Activated CD8-positive, alpha-beta memory T cell treated with anti-CD3 and anti-CD28 coated beads for 1 hour (primary cell): ENCODE measurements around the gene IER5.

Experiments used
- DNase-seq, 2 donors: peaks; one replicate each; pipeline ENCODE4 v3.0.0-alpha.2; 2020; ENCODE audit warnings: low read depth in 1 of 2; ENCODE audit errors: extremely low read depth in 1 of 2

The IER5 gene

DNA sequence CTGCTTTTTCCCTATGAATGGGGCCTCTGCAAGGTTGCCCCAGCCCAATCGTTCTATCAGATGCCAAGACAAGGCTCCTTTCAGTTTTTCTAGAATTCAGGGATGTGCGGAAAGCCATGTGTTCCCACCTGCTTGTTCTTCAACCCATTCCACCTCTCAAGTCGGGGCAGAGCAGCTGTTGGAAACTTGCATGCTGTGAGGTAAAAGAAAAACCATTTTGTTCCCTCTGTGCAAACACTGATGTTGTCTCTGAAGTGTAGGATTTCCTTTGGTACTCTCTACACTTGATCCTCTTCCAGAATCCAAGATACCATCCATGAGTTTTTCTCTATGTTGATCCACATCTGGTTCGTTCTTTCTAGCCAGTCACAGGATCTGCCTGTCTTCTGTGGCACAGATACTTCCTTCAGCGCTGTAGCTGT lies 7.3 kb downstream of the IER5 start:
- DNase-seq = no peak

- DNase-seq = no peak
Measured at GRCh38 chr1:181097242-181097641, 8.7 kb downstream of the IER5 start.

DNA sequence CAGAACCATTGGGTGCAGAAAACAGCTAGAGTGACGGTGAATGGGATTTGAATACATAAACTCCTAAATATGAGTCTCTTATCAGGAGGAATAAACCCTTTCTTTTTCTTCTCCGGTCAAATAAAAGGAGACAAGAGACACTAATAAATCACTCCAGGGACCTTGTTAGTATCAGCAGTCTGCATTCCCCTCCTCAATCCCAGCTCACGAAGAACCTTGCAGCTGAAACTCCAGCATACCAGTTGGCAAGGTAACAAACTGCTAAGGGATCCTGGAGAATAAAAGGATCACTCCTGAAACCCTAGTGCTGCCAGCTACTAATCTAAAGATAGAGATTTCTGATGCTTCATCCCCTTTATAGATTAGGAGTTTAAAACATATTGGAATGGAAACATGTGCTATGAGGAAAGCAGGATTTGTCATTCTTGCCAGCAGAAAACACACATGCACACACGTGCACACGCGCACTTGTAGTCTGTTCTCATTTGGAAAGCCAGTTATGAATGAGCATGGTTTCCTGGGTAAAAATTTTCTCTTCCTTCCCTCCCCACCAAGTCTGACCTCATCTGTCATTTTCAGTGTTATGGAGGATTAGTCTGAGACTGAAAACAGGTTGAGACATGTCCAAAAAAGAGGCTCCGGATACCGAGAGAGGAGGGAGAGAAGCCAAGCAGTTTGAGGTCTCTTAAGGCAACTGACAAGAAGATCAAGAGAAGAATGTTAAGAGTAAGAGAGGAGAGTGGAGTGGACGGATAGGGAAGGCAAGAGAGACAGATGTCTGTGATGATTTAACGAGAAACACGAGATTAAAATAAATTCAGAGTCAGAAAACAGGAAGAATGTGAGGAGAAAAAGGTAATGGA lies 10.9 kb downstream of the IER5 start:
- no peak for DNase-seq

DNA sequence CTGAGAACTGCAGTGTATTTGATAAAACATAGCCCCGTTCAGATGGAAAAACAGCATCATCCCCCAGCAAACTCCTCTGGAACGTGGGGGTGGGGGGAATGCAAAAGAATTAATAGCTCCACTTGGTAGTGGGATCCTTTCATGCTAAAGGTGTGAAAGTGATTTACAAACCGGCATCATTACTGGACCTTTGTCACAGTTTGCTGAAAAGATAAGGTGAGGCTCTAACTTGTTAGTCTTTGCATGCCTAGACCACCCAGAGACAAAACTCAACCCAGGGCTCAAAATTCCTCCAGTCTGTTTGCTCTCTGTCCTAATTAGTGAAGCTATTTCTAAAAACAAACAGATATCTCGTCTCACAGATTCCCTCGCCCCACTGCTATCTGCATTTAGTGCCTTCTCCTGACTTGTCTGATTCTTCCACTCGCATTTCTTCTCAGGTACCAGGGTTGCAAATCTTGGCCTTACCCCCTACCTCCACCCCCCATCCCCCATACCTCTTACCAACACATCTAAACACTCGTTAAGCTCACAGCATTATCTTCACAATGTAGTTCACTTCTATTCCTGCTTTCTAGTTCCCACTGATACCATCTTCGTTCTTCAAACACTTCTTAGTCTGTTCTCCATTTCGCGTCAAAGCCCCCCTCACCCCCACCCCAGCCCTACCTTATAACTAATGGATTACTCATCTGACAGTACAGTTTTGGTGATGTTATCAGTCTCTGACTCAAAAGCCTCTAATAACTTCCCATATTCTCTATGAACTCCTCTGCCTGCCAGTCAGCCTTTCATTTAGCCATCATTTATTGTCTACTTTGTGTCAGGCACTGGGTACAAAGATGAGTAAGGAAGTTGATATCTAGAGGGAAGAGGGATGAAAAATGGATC lies 11.8 kb downstream of the IER5 start:
- DNase-seq = no peak

- no peak for DNase-seq
Measured at GRCh38 chr1:181100934-181101333, 12.4 kb downstream of the IER5 start.

DNA sequence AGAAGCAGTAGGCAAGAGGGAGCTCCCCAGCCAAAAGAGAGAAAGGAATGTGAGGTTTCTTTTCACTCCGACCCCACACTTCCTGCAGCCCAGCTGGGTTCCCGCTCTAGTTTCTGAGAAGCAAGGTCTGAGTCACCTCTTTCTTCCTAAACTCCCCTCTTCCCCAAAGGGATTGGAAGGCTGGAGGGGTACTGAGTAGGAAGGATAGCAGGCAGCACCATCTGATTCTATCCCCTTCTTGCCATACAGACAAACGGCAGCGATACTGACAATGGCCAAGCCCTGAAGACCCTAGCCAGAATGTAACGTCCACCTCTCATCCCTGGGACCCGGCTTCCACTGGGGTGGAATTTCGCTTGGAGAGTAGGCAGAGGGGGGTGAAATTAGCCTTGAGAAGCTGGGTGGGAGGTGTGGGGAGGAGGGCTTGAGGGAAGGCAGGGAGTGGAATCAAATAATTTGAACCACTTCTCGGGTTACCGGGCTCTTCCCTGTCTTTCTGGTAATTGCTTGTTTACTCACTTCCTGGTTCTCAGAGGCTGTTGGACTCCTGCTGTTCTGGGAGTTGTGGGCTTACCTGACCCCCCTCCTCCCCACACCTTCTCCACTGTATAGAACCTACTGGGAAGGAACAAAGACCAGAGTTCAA lies 13.2 kb downstream of the IER5 start:
- no peak for DNase-seq

GRCh38 chr1:181102841-181103240 lies 14.3 kb downstream of the IER5 start:
- DNase-seq = no peak

GRCh38 chr1:181103399-181103798 lies 14.9 kb downstream of the IER5 start:
- DNase-seq = no peak

DNA sequence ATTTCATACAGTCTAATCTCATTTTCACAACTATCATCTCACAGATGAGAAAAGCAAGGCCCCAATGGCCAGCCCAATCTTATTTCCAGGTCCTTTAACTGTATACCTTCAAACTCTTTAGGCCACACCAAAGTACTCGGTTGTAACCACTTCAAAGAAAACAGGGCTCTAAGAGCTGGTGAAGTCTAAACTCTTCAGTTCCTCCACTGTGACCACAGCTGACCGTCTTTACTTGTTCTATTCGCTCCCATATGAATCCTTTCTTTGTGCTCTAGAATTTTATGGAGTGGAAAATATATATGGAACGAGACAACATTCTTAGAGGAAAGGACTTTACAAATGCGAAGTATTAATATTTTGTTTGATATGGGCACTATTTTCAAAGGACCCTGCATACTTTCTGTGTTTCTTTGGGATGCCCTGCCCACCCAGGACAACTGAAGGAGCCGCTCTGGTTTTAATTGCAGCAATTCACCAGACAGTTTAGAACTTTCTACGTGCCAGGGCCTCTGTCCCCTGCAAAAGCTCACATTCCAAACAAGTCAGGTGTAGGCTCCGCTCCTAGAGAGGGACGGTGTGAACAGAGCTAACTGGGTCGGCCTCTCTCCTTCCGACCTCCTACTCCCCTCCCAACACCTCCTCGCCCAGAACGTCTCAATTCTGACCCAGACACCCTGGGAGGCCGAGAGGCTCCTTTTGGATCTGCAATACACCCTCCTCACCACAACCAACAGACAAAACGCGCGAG lies 15.7 kb downstream of the IER5 start:
- DNase-seq = no peak

- DNase-seq = peak in 1 of 2 donors; percentile 7
Measured at GRCh38 chr1:181104790-181105133, 16.3 kb downstream of the IER5 start.

DNA sequence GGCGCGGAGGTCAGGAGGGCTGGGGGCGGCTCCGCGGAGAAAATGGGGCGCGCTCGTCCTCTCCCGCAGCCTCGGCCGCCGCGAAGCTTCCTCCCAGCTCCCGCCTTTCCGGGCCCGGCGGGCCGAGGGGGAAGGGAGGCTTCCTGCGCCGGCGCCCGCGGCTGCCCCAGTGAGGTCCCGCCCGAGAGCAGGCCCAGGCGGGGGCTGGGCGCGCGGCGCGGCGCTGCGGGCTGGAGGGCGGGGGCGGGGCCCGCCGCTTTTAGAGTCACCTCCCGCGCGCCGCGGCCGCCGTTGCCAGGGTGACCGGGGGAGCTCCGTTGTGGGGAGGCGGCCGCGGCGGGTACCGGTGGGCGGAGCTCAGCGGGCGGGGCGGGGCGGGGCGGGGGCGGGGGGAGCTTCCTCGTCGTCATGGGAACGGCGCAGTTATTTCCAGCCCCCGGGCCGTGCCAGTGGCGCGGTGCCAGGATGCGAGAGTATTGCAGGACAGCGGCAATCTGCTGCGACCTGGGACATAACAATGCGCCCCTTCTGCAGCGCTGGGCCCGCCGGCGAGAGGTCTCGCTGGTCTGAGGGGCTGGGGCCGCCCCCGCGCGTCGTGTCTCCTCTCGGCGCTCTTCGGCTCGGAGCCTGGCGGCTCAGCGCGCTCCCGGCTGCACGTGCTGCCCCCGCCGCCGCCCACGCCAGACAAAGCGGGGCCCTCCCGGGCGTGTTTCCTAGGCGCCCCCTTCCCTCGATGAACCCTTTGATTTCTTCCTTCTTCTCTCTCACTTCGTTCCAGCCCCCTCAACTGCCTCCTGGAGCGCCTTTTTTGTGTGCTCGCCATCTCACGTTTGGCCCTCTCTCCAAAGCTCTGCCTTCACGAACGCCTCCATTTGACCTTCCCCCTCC lies 16.9 kb downstream of the IER5 start:
- peak; percentile 88 to 96 for DNase-seq

- DNase-seq = no peak
Measured at GRCh38 chr1:181106022-181106312, 17.5 kb downstream of the IER5 start.

DNA sequence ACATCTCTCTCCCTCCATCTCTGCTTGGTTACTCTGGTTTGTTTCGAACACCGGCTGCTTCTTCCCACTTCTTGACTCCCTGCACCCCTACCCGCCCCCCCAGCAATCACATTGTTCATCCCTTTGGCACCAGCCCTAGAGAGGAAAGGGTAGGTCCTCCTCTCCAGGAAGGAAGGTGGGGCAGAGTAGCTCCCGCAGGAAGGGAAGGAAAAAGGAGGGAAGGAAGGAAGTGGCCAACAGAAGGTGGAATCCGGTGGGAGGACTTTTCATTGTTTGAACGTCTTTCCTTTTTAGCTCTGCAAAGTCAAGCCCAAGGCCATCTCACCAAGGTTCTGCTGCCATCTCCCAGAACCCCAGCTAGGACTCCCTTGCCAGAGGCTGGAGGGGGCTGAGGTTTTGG lies 18.0 kb downstream of the IER5 start:
- DNase-seq = no peak

GRCh38 chr1:181107711-181108110 lies 19.2 kb downstream of the IER5 start:
- no peak for DNase-seq

- no peak for DNase-seq
Measured at GRCh38 chr1:181108304-181108867, 19.9 kb downstream of the IER5 start.

DNA sequence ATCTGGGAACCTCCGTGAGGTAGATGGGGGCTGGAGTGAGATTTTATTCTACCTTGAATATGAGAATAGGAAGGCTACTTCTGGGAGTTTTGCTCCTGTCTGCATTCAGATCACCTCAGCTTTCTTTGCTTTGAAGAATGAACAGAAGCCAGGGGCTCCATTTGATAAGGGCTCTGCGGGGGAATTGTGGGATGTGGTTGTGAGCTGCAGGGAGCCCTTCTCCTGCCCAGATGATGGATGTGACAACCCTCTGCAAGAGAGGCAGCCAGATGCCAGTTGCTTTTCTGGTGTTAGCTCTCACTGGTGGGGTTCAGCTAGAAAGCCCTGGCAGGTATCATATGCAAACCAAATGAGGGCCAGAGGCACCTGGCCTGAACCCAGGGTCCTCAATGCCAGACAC lies 21.5 kb downstream of the IER5 start:
- DNase-seq = no peak

DNA sequence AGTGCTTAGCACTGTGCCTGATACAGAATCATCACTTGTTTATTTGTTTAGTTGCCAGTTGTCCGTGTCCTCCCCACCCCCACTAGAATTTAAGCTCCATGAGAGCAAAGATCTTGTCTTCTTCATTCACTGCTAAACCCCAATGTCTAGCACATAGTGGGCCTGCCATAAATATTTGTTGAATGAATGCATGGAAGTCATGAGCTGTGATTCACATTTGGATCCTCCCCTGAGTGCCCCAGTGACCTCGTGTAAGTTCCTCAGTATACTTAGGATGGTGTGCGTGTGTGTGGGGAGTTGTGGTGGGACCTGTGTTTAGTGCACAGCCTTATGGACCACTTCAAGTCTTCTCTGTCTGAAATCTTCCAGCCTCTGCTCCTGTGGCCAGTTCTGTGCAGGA lies 23.1 kb downstream of the IER5 start:
- no peak for DNase-seq

DNA sequence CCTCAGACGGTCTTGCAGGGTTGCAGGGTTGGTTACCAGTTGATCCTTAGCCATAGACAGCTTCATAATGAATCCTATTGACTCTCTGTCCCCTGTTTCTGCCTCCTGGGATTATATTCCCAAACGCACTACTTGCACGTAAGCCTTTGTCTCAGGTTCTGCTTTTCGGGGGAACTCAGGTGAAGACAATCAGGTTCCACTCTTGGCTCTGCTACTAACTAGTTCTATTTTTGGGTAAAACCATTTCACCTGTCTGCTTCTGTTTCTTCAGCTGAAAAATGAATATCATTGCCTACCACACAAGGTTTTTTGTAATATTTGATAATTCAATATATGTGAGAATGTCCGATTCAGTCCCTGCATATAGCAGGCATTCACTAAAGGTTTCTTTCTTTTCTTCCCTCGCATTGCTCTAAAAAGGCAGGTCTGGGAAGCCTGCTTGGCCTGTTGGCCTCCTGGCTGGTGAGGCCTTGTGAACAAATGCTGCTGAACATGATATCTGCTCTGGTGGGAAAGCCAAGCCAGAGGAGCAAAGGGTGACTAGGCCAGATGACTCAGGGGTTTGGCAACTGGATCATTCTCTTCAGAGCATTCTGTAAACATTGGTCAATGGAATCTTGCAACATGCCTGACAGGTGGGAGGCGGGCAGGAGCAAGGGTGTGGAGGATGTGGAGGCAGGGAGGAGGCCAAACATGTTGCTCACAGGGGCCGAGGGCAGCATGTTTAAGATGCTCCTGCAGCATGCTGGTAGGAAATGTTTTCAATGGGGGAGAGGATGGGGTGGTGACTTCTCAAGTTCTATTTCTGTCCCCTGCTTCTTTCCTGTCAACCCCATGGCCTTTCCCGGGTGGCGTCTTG lies 23.8 kb downstream of the IER5 start:
- no peak for DNase-seq
